ENCODE measurements around the gene SORCS3.

Gene SORCS3

GRCh38 chr10:104777086-104777799 lies 136.2 kb downstream of the SORCS3 start:
- DNase-seq (ENCODE audit: low spot score), result no peak

DNA sequence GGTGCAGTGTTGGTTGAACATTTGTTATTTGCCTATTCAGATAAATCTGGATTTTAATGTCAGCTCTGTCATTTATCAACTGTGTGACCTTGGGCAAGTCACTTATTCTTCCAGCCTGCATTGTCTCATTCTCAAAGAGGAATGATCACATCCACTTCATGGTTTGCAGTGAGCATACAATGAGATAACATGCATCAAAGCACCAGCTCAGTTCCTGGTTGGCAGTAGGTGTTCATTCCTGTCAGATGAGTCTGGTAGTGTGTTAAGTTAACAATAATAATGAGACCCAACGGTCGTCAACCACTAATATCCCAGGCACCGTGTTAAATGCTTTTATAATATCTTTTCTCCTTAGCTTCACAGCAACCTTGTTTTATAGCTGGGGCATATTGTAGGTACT lies 137.3 kb downstream of the SORCS3 start:
- DNase-seq (ENCODE audit: low spot score), result no peak

DNA sequence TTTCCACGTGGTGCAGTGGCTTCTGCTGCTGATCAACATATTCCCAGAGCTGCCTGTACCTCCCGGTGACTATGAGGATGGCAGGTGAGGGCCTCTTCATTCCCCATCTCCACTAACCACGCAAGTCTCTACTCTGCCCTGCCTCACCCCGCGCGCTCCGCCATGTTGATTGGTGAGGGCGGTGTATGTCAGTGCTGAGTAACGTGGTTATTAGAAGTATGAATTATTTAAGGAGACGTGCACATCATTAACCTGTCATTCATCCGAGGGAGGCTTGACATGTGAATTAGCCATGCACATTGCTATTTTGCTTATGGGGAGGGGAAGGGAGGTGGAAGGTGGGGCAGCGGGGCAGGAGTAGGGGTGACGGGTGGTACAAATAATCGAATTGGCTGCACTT lies 138.6 kb downstream of the SORCS3 start:
- DNase-seq (ENCODE audit: low spot score), result peak; percentile 80

- no peak for DNase-seq (ENCODE audit: low spot score)
Observed at GRCh38 chr10:104780165-104780564, 139.1 kb downstream of the SORCS3 start.

DNA sequence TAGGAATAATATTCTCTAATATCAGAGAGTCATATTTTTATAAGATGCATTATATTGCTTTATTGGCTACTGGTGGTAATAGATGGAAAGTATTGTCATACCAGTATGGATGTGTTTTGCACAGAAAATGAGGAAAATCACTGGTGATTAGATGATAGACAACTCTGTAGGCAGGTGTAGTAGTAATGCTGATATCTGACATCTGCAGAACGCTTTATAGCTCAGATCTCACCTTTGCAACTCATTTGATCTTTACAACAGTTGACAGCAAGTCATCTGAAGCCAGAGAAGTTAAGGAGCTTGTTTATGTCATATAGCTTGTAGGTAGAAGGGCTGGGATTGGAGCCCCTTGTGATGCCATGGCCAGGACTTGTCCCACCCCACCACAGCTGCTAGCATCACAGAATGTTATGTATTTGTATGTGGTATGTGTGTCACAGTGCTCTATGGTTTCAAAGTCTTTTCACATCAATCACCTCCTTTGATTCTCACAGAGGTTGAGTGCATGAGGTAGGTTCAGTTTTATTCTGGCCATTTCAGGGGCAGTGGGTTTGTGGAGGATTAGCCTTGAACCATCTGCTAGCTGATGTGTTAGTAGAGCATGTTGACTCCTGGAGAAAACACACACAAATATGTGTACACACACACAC lies 140.0 kb downstream of the SORCS3 start:
- peak; percentile 57 for DNase-seq (ENCODE audit: low spot score)

- no peak for DNase-seq (ENCODE audit: low spot score)
Observed at GRCh38 chr10:104784452-104784851, 143.4 kb downstream of the SORCS3 start.

- DNase-seq (ENCODE audit: low spot score), result no peak
Observed at GRCh38 chr10:104791471-104791870, 150.4 kb downstream of the SORCS3 start.

DNA sequence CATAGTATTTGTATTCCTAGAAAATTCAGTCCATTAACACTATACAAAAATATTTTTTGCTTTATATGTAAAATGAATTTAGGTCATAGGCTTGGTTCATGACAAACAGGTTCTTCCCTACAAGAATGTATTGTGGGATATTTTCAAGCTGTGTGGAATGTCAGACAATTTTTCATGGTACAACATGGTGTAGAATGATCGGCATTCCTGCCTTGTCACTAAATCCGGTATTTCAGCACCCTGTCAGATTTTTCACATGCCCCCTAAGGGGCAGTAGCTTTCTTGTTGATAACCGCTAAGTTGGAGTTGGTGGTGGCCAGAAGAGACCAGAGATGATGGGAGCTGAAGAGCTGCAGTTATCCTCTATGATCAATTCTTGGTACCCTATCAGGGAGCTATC lies 154.3 kb downstream of the SORCS3 start:
- no peak for DNase-seq (ENCODE audit: low spot score)

DNA sequence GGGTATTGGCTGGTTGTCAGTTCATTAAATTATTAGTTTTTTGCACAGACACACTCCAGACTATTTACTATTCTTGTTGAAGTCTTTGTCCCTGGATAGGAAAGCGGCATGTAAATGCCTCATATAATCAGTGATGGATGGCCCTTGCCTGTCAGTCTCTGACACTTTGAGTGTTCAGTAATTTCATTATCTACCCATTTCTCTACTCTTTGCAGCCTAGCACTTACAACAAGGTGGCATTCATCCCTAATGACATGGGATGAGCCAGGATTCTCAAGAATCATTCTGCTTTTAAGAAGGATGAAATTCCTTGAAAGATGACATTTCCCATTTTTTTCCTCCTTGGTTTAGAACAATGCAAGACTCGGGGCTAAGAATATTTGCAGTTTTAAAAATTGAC lies 155.7 kb downstream of the SORCS3 start:
- no peak for DNase-seq (ENCODE audit: low spot score)

GRCh38 chr10:104802941-104803340 lies 161.9 kb downstream of the SORCS3 start:
- DNase-seq (ENCODE audit: low spot score), result no peak

- DNase-seq (ENCODE audit: low spot score), result no peak
Observed at GRCh38 chr10:104804880-104805279, 163.8 kb downstream of the SORCS3 start.

GRCh38 chr10:104806801-104807200 lies 165.7 kb downstream of the SORCS3 start:
- no peak for DNase-seq (ENCODE audit: low spot score)

- no peak for DNase-seq (ENCODE audit: low spot score)
Observed at GRCh38 chr10:104807581-104808310, 166.7 kb downstream of the SORCS3 start.

DNA sequence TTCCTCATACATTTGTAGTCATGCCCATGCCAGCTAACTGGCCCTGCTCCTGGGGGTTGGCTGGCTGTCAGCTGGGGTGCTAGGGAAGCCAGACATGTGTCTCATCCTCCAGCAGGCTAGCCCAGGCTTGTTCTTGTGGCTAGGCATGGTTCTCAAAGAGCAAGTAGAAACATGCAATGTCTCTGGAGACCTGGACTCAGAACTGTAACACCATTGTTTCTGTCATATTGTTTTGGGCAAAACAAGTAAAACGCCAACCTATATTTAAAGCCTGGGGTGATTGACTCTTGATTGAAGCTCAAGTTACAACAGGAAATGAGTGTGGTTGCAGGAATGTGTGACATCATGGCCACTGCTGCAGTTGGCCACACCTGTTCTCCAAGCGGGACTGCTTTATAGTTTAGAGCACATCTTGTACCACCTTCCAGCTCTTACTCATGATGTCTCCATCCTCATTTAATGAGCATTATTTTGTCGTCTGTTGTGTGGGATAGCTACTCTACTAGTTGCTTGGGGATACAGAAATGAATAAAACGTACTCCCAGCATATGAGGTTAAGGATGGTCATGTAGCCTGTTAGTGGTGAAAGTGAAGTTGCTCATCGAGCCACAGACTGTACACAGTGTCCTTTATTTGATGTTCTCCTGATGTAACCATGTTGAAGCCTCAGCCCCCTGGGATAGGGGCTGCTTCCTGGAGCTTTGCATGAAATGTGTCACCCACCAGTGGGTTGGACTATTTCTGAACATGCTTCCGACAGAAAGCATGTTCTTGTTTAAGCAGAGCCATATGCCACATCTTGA lies 168.4 kb downstream of the SORCS3 start:
- no peak for DNase-seq (ENCODE audit: low spot score)

DNA sequence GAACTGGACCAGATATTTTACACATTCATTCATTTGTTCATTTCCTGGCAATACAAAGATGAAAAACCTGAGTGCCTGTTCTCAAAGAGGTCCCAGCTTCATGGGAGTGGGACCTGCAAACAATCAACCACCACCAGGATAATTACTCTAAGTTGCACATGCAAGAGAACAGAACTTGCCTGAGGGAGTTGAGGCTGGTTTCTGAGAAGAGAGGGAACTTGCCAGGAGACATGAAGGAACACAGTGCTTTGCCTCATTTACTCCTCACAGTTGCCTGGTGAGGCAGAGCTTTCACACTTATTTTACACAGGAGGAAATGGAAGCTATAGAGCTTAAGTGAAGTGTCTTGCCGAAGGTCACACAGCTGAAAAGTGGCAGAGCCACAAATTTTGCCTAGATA lies 170.1 kb downstream of the SORCS3 start:
- DNase-seq (ENCODE audit: low spot score), result no peak

GRCh38 chr10:104816501-104816900 lies 175.4 kb downstream of the SORCS3 start:
- no peak for DNase-seq (ENCODE audit: low spot score)

- peak; percentile 69 for DNase-seq (ENCODE audit: low spot score)
Observed at GRCh38 chr10:104819731-104820130, 178.6 kb downstream of the SORCS3 start.

- DNase-seq (ENCODE audit: low spot score), result no peak
Observed at GRCh38 chr10:104822088-104822487, 181.0 kb downstream of the SORCS3 start.

GRCh38 chr10:104824380-104825006 lies 183.4 kb downstream of the SORCS3 start:
- DNase-seq (ENCODE audit: low spot score), result no peak

GRCh38 chr10:104831272-104831671 lies 190.2 kb downstream of the SORCS3 start:
- DNase-seq (ENCODE audit: low spot score), result no peak

DNA sequence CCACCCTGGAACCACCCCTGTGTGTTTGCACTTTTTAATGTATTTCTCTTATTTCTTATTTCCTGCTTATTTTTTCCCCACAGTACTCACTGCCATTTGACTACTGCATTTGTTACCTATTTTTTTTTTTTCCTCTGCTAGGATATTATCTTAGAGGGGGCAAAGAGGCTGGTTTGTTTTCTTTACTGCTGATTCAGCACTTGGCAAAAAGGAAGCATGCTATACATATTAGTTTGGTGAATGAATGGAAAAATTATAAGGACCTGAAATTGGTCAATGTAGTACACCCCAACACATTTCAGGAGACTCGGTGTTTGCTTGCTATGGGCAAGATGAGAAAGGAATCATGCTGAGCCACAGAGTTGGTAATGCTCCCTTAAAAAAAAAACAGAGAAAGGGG lies 193.5 kb downstream of the SORCS3 start:
- DNase-seq (ENCODE audit: low spot score), result no peak

- no peak for DNase-seq (ENCODE audit: low spot score)
Observed at GRCh38 chr10:104835422-104835821, 194.3 kb downstream of the SORCS3 start.
